Kidney tubule cell (primary cell): ENCODE measurements around the gene HOXB6.
A peak's percentile ranks its signal among the peaks of the same experiment; 100 is the strongest.

Source experiments
- DNase-seq: peaks from one replicate; pipeline ENCODE4 v3.0.0-alpha.2; 2018; ENCODE audit warnings: low spot score

The HOXB6 gene

GRCh38 chr17:48604770-48605329, at the start of gene HOXB6:
TSS of gene HOXB6 (minus strand) at chr17:48604986. CDS start at chr17:48598150, 6,836 bp downstream.
- DNase-seq, result peak; percentile 86

GRCh38 chr17:48649741-48650140, 45.0 kb upstream of the HOXB6 start:
- DNase-seq, result no peak

GRCh38 chr17:48647963-48648245, 43.1 kb upstream of the HOXB6 start:
- DNase-seq, result no peak

- peak; percentile 27 for DNase-seq
Observed at GRCh38 chr17:48647103-48647962, 42.5 kb upstream of the HOXB6 start.

- peak; percentile 81 for DNase-seq
Observed at GRCh38 chr17:48646183-48647102, 41.7 kb upstream of the HOXB6 start.

- DNase-seq, result no peak
Observed at GRCh38 chr17:48645639-48646182, 40.9 kb upstream of the HOXB6 start.

- no peak for DNase-seq
Observed at GRCh38 chr17:48644910-48645557, 40.2 kb upstream of the HOXB6 start.

- no peak for DNase-seq
Observed at GRCh38 chr17:48644159-48644558, 39.4 kb upstream of the HOXB6 start.

GRCh38 chr17:48643697-48644012, 38.9 kb upstream of the HOXB6 start:
- DNase-seq, result no peak

GRCh38 chr17:48642843-48643696, 38.3 kb upstream of the HOXB6 start:
- no peak for DNase-seq

GRCh38 chr17:48642059-48642842, 37.5 kb upstream of the HOXB6 start:
- peak; percentile 41 for DNase-seq

- no peak for DNase-seq
Observed at GRCh38 chr17:48641541-48642058, 36.8 kb upstream of the HOXB6 start.

- no peak for DNase-seq
Observed at GRCh38 chr17:48640858-48641180, 36.0 kb upstream of the HOXB6 start.

GRCh38 chr17:48639982-48640857, 35.4 kb upstream of the HOXB6 start:
- no peak for DNase-seq

GRCh38 chr17:48639136-48639535, 34.4 kb upstream of the HOXB6 start:
- DNase-seq, result no peak

- peak; percentile 59 for DNase-seq
Observed at GRCh38 chr17:48637323-48638260, 32.8 kb upstream of the HOXB6 start.

- DNase-seq, result peak; percentile 89
Observed at GRCh38 chr17:48636177-48637018, 31.6 kb upstream of the HOXB6 start.
